ENCODE results near the gene SOX1.

SOX1 gene

DNA sequence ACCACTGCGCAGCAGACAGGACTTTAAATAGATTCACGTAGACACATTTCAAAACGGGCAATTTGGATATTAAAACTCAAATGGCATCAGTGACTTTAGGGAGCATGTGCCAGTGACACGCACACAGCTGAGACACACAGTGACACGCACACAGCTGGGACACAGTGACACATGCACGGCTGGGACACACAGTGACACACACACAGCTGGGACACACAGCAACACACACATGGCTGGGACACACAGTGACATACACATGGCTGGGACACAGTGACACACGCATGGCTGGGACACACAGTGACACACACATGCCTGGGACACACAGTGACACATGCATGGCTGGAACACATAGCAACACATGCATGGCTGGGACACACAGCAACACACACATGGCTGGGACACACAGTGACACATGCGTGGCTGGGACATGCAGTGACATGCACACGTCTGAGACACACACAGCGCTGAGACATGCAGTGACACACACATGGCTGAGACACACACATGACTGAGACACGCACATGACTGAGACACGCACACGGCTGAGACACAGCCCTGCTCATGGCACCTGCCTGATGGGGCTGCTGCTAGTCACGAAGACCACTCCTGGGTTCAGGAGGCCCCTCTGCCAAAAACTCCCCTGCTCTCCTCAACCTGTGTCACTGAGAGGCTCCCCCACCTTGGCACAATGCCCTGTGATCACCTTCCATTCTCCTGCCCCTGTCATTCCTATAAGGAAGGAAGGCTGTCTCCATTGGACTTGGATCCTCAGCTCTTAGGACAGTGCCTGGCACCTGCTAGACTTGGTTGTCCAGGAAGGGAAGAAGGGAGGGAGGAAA, 52.5 kb downstream of the SOX1 start:
- H3K36me3 ChIP-seq (ENCODE audit: insufficient read depth, low read length), result no peaks in the 10 kb centered on the region
- H3K27me3 ChIP-seq (ENCODE audit: insufficient read depth, low read length), result 0 out of 2 replicates have a peak, but pooled peaks cover 5% of the 10 kb centered on the region
- no peak overlapping the region for H3K4me3 ChIP-seq (ENCODE audit: low read length)
- no peaks in the 10 kb centered on the region for H3K9me3 ChIP-seq (ENCODE audit: insufficient read depth, low read depth, low read length)
- H3K27ac ChIP-seq (ENCODE audit: low read depth, low read length), result no peak overlapping the region
- WGBS, result 96% methylated on average over 14 of the region's 14 CpGs
- peaks cover 2% of the 10 kb centered on the region; the same call in 1 of the 2 replicates for H3K4me1 ChIP-seq (ENCODE audit: insufficient read depth, low read length)
- H3K9ac ChIP-seq (ENCODE audit: low read depth, low read length), result no peak overlapping the region

DNA sequence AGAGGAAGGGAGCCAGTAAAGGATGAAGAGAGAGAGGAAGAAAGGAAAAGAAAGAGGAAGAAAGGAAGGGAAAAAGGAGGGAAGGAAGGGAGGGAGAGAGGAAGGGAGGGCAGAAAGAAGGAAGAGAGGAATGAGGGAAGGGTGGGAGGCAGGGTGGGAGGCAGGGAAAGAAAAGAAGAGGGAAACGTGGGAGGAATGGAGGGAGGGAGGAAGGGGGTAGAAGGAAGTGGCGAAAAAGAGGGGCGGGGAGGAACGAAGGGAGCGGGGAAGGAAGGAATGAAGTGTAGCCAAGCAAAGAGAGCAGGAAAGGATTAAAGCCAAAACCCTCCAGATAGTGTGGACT, 53.1 kb downstream of the SOX1 start:
- 70% methylated on average over 5 of the region's 5 CpGs for WGBS
- H3K36me3 ChIP-seq (ENCODE audit: insufficient read depth, low read length), result no peaks in the 10 kb centered on the region
- H3K4me1 ChIP-seq (ENCODE audit: insufficient read depth, low read length), result peaks cover 5% of the 10 kb centered on the region; the same call in 1 of the 2 replicates
- no peak overlapping the region for H3K27ac ChIP-seq (ENCODE audit: low read depth, low read length)
- H3K9me3 ChIP-seq (ENCODE audit: insufficient read depth, low read depth, low read length), result no peaks in the 10 kb centered on the region
- H3K9ac ChIP-seq (ENCODE audit: low read depth, low read length), result no peak overlapping the region
- H3K4me3 ChIP-seq (ENCODE audit: low read length), result no peak overlapping the region
- H3K27me3 ChIP-seq (ENCODE audit: insufficient read depth, low read length), result 0 out of 2 replicates have a peak, but pooled peaks cover under 1% of the 10 kb centered on the region
